ENCODE data around the gene SP100.

The SP100 gene

DNA sequence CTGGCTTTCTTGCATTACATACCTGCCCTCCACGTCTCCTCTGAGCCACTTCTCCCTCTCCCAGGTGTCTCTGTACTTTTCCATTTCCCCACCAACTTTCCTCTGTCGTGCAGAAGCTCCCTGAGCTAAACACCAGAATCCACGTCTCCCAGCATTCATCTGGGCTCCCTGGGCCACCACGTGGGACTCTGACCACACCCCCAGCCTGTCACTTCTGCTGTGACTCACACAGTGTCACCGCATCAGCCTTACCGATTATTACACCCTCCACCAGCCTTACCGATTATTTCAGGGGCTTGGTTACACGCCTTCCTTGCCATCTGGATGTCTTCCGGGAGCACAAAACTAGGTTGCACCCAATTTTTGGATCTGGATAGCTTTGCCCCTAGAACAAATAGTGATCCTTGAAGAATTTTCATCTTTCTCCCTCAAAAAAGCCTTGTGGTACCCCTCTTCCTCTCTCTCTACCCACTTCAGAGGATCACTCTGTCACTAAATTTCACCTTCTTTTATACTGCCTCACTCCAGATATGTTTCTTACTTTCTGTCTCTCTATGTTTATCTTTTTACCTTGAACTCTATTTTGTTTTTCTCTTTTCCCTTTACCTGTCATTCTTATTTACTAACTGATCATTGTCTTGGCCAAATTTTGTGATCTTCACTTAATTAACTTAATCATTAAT lies 159.8 kb downstream of the SP100 start:
- no peak overlapping the region for H3K4me3 ChIP-seq (ENCODE audit: low read length)
- TF ChIP-seq ZNF274 (IDR thresholded peaks at IDR 0.05; ENCODE audit: low read depth, low read length): no peak

- TF ChIP-seq ZNF274 (IDR thresholded peaks at IDR 0.05; ENCODE audit: low read depth, low read length): no peak
- no peak overlapping the region for H3K4me3 ChIP-seq (ENCODE audit: low read length)
Measured at GRCh38 chr2:230577114-230577513, 161.1 kb downstream of the SP100 start.

- no peak for TF ChIP-seq ZNF274 (IDR thresholded peaks at IDR 0.05; ENCODE audit: low read depth, low read length)
- H3K4me3 ChIP-seq (ENCODE audit: low read length): no peak overlapping the region
Measured at GRCh38 chr2:230578106-230578505, 162.1 kb downstream of the SP100 start.

DNA sequence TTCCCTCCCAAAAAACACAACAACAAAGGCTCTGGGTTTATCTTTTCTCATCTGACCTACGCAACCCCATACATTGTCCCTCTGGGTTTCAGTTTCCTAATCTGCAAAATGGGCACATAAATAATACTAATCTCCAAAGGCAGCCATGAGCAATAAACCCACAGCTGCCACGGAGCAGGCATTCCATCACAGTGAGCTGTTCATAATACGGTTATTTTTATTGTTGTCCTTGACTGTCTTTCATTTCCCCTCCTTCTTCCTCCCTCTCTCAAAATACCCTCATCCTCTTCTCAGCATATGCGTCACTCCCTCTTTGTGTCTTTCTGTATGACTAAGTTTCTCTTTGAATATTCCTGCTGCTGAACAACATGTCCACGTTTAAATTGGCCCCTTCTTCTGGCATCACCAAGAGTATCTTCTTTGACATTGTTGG lies 166.9 kb downstream of the SP100 start:
- no peak for TF ChIP-seq ZNF274 (IDR thresholded peaks at IDR 0.05; ENCODE audit: low read depth, low read length)
- no peak overlapping the region for H3K4me3 ChIP-seq (ENCODE audit: low read length)

GRCh38 chr2:230583581-230583980 lies 167.6 kb downstream of the SP100 start:
- no peak for TF ChIP-seq ZNF274 (IDR thresholded peaks at IDR 0.05; ENCODE audit: low read depth, low read length)
- no peak overlapping the region for H3K4me3 ChIP-seq (ENCODE audit: low read length)

DNA sequence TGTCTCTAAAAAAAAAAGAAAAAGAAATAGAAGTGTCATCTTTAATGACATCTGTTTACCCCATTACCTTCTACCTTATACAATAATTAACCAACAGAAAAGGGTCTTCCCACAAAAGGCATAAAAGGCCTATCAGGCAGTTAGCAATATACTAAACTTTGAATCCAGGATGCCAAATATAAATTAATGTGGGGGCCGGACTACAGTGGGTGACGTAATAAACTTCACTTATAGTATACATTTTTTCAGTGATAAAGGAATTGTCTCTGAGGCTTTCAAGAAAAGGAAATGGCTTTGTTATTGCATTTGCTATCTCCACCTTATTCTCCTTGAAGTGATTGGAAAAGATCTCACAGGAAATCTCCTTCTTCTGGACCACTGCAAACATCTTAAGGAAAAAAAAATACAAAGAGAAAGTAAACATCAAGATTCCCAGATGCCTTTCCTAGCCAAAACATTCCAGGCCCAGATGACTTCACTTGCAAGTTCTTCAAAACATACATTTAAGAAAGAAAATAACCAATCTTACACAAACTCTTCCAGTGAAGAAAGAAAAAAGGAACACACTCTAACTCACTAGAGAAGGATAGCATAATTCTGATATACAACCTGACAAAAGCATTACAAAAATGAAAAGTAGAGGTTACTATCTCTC lies 170.5 kb downstream of the SP100 start:
- no peak for TF ChIP-seq ZNF274 (IDR thresholded peaks at IDR 0.05; ENCODE audit: low read depth, low read length)
- no peak overlapping the region for H3K4me3 ChIP-seq (ENCODE audit: low read length)

DNA sequence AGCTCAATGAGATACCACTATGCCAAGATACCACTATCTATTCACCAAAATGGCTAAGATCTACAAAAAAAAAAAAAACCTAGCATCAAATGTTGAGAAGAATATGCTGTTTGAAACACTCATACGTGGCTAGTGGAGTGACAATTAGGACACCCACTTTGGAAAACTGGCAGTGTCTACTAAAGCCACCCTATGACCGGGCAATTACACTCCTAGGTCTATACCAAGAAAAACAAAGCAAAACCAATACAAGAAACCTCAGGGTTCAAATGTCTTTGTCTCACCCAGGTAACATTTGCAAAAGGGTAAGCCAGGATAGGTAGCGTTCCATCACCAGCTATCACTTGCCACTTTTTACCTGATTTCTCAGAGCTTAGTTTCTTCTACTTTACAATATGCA lies 173.0 kb downstream of the SP100 start:
- no peak overlapping the region; the same call in 1 of the 2 replicates for H3K4me3 ChIP-seq (ENCODE audit: low read length)
- TF ChIP-seq ZNF274 (IDR thresholded peaks at IDR 0.05; ENCODE audit: low read depth, low read length): no peak

GRCh38 chr2:230589497-230590015 lies 173.6 kb downstream of the SP100 start:
- no peak for TF ChIP-seq ZNF274 (IDR thresholded peaks at IDR 0.05; ENCODE audit: low read depth, low read length)
- H3K4me3 ChIP-seq (ENCODE audit: low read length): no peak overlapping the region

DNA sequence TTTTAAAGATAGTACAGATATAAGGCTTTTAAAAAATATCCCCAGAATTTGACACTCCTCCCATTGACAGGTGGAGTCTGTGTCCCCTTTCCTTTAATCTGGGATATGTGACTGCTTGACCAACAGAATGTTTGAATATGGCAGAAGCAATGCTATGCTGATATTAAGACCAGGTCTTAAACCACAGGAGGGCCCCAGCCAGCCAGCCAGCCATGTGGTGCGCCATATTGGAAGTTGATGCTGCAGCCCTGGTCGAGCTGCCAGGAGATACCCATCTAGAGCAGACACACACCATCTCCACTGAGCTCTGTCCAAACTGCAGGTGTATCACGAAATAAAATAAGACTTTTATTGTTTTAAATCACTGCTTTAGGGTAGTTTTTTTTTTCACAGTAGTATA lies 174.3 kb downstream of the SP100 start:
- TF ChIP-seq ZNF274 (IDR thresholded peaks at IDR 0.05; ENCODE audit: low read depth, low read length): no peak
- no peak overlapping the region for H3K4me3 ChIP-seq (ENCODE audit: low read length)

- no peak overlapping the region for H3K4me3 ChIP-seq (ENCODE audit: low read length)
- TF ChIP-seq ZNF274 (IDR thresholded peaks at IDR 0.05; ENCODE audit: low read depth, low read length): no peak
Measured at GRCh38 chr2:230591850-230592249, 175.8 kb downstream of the SP100 start.

DNA sequence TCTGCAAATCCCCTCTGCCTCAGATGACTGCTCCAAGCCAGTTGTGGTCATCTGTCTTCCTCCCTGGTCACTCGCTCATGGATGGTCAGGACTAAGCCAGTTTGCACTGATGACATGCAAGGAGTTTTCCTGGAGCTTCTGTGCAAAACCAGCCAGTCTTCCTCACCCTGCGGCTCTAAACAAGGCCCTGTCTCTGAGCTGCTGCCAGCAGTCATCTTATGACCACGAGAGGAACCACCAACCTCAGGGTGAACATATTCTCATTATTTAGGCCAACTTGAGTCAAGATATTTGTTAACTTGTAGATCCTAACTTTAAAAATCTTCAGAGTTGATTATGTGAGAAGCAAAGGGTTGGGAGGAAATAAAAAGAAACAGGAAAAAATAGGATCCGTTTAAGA lies 176.8 kb downstream of the SP100 start:
- TF ChIP-seq ZNF274 (IDR thresholded peaks at IDR 0.05; ENCODE audit: low read depth, low read length): no peak
- H3K4me3 ChIP-seq (ENCODE audit: low read length): no peak overlapping the region
